Mesenteric fat pad (tissue), 1 donor: Measurements from ENCODE around the gene GSDME. TPM values are rescaled to one million over a fixed set of nuclear protein-coding genes. Genes with fewer than 3 reads are reported as not detected.

Experiments
- DNase-seq: peaks from one replicate; pipeline ENCODE4 v3.0.0-alpha.2; 2020; ENCODE audit warnings: low spot score
- total RNA-seq: library from RNA; stranded (reverse); fragmentation: NEBNext Ultra II Directional; extraction: Animal tissue kit (Norgen Biotek cat#: 25700); gene quantifications from one replicate; pipeline ENCODE4 v1.2.1, GENCODE V29; 2021
- donor health status: DM: yes; HTN: yes; CAD: no.

Gene GSDME
- total RNA-seq, 1 donor from 2014 or later = 12.9 TPM

- DNase-seq = no peak
Observed at GRCh38 chr7:24723178-24723530, 34.1 kb downstream of the GSDME start.

- no peak for DNase-seq
Observed at GRCh38 chr7:24722386-24723177, 34.7 kb downstream of the GSDME start.

GRCh38 chr7:24721481-24722001, 35.7 kb downstream of the GSDME start:
- no peak for DNase-seq

GRCh38 chr7:24720283-24720682, 37.0 kb downstream of the GSDME start:
- DNase-seq = no peak

- DNase-seq = no peak
Observed at GRCh38 chr7:24718977-24719491, 38.2 kb downstream of the GSDME start.

GRCh38 chr7:24718431-24718831, 38.8 kb downstream of the GSDME start:
- no peak for DNase-seq

GRCh38 chr7:24717694-24718320, 39.5 kb downstream of the GSDME start:
- no peak for DNase-seq

GRCh38 chr7:24717247-24717622, 40.0 kb downstream of the GSDME start:
- no peak for DNase-seq

GRCh38 chr7:24716480-24717246, 40.6 kb downstream of the GSDME start:
- DNase-seq = no peak

GRCh38 chr7:24715661-24716479, 41.4 kb downstream of the GSDME start:
- DNase-seq = no peak

- no peak for DNase-seq
Observed at GRCh38 chr7:24715171-24715570, 42.1 kb downstream of the GSDME start.

- DNase-seq = no peak
Observed at GRCh38 chr7:24714676-24715010, 42.6 kb downstream of the GSDME start.

GRCh38 chr7:24713850-24714675, 43.2 kb downstream of the GSDME start:
- DNase-seq = no peak

- DNase-seq = no peak
Observed at GRCh38 chr7:24713039-24713793, 44.0 kb downstream of the GSDME start.

GRCh38 chr7:24709585-24710360, 47.5 kb downstream of the GSDME start:
- no peak for DNase-seq

- no peak for DNase-seq
Observed at GRCh38 chr7:24709051-24709450, 48.2 kb downstream of the GSDME start.

- DNase-seq = no peak
Observed at GRCh38 chr7:24707988-24708615, 49.2 kb downstream of the GSDME start.
